Endometrium (tissue), 2 donors: ENCODE measurements around the gene SLC2A11.
A peak's percentile ranks its signal among the peaks of the same experiment; 100 is the strongest.
"Not testable (repeated sequence)": the region's sequence is repeated elsewhere in the genome, so short reads cannot be mapped to it uniquely, and the experiment has no call there.

Experiments used
- FAIRE-seq: peaks from 2 replicates; lab custom pipeline; 2012; peaks lifted over from hg19 to GRCh38; lab: Jason Lieb, UNC
- donor health status: control.
- donor health status: control.

The SLC2A11 gene

DNA sequence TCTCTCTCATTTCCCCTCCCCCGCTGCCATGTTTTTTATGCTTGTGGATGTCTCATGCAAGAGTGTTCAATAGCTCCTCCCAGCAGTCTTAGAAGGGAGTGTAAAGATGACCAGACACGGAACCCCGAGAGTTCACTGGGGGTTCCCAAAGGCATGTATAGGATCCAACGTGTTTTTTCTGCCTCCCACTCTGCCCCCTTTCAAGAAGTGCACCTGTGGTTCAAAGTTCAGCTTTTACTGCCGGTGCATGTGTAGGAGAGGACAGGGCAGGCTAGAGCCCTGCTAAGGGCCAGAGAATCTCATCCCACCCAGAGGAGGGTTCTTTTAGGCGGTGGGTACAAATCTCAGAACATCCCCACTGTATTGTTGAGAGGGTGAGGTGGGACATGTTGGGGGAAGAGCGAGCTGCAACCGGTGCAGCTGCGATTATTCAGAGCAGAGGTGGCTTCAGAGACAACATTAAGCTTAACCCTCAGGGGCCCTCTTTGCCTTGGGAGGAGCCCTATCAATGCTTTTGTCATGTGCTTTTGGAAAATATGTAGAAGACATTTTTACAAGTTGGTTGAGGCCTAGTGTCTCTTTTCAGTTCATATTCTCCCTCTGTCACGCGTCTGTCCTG, 51.0 kb downstream of the SLC2A11 start:
- no peak for FAIRE-seq

DNA sequence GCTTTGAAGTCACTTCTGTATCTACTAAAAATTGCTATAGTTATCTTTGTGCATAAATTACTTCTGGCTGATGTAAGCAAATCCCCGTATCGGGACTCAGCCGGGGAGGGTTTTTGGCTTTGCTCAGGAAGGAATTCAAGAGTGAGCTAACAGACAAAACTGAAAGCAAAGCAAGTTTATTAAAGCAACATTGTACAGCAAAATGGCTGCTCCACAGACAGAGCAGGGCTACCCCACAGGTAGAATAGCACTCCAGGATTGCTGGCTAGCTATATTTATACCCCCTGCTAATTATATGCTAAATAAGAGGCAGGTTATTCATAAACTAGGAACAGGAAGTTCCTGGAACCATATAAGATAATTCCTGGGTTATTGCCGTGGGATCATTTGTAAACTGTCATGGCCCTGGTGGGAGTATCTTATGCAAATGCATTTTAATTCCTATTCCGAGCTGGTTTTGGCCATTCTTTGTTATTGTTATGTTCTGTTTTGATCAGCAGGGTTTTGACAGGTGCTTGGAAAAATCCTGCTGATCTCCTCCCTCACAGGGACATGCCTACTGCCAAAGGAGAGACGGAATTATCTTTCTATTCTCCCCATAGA, 51.7 kb downstream of the SLC2A11 start:
- no peak for FAIRE-seq

DNA sequence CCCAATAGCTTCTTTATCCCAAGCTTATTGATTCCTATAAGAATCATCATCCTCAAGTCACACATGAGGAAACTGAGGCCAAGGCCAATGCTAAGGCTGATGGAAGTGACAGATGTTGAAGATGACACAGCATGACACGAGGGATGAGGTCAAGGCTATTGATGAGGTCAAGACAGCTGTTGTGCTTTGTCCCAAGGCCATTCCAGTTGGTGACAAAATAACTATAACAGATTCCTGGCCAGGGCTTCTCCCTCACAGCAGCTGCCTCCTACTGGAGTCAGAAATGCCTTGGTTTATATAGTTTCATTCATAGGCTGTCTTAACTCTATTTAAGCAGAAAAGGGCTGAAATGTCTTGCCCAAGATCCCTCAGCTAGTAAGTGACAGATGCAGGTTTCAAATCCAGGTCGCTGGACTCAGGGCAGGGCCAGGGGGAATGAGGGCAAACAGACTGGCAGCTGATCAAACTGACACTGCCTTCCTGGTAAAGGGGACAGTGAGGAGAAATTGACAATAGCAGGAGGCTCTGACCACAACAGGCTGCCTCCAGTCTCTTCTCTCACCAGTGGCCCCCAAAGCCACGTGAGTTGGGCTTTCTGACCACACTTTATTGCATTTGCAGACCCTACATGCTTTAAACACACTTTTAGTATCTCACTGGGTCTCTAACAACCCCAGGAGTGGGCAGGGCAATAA, 53.0 kb downstream of the SLC2A11 start:
- no peak for FAIRE-seq

DNA sequence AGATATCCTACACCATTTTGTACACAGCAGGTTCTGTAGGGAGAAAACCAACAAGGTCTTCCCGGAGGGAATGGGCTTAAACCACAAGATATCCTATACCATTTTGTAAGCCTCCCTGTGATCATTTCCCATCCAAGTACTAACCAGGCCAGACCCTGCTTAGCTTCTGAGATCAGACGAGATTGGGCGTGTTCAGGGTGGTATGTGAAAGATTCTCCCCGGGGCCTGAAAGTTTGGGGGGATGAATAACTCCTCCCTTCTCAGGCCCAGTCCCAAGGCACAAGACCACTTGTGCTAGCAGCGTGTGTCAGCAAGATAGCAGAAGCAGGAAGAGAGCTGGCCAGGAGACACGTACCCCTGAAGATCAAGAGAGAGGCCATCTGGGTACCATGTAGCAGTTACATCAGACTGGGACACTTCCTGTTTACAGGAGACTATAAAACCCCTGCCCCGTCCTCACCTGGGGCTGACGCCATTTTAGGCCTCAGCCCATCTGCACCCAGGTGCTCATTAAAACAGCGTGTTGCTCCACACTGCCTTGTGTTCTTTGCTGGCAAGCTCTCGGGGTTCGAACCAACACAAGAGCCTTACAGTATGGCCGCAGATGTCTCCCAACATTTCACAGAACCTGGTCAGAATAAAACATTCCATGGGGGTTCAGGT, 53.8 kb downstream of the SLC2A11 start:
- FAIRE-seq, result no peak

DNA sequence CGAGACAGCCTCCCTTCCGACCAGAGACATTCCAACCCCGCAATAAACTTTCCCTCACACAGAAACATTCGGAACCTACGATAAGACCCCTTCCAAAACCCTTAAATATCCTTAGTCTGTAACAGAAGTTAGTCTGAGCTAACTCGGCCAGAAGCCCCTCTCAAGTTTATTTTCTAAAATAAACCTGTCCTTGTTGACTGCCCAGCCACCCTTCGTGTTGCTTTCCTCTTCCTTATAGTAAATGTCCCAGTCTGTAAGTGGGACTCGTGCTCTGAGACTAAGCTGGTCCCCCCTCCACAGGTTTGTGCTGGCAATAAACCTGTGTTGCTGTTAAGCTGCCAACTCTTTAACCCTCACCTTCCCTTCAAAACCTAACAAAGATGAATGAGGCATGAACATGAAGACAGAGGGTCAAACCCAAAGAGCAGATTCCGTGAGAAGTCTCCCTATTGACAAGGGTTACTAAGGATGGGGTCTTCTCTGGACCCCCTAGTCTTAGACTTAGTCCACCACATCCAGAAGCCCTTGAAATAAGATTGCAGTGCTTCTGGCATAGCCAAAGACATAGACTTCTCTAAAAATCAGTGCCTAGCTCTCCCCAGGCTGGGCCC, 54.7 kb downstream of the SLC2A11 start:
- FAIRE-seq, result no peak

DNA sequence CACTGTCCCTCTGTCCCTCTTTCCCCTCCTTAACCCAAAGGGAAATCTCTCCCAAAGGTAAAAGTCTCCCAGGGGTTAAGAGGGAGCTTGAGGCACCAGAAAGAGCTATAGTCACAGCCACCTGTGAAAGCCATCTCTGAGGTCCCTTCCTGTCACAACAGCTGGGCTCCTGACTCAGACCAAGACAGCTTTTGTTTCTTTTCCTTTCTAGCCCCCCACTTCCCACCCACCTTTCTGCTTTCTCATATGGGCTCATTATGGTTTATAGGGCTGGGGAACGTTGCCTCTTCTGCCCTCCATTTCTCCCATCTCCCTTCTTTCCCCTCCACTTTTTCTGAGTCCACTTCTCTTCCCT, 55.6 kb downstream of the SLC2A11 start:
- no peak for FAIRE-seq

DNA sequence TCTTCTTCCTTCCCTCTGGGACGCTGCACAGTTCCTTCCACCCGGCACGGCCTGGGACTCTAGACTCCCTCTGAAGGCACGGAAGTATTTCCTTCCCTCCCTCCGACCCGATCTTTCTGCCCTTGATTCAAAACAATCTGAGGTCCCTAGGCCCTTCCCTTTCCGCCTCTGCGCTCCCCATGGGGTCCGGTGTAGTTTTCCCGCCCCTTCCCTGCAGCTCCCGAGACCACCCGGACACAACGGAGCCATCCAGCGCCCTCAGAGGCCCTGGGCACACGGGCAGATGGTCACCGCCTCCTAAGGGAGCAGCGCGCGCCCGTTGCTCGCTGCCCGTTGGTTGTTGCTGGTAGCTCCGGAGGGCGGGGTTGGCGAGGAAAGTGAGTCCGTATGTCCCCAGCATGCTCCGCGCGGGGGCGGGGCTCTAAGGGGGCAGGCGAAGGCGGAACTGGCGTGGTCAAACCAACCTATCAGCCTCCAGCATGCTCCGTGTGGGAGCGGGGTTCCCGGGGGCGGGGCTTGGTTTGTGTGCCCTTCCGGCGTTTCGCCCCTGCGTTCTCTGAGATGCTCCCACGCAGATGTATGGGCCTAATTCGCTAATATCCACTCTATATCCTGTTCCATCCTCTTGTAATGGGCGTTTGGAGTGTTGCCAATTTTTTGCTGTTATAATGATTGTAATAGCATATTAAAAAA, 56.1 kb downstream of the SLC2A11 start:
- peak; percentile 91 for FAIRE-seq

DNA sequence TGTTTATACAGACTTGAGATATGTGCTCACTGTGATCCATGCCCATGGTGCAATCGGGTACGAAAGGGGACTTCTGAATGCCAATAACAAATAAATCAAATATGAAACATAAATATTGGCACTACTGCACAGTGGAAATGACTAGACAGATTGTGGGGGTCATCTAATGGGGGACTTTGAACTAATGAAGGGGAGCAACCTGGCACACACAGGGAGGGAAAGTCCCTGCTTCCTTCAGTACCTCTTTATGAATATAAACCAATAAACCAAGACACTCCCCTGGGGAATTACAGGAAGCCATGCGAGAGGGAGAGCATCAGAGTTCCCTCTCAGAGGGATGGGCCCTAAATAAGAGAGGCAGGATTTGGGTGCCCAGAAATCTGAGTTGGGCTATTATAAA, 57.6 kb downstream of the SLC2A11 start:
- FAIRE-seq, result no peak

DNA sequence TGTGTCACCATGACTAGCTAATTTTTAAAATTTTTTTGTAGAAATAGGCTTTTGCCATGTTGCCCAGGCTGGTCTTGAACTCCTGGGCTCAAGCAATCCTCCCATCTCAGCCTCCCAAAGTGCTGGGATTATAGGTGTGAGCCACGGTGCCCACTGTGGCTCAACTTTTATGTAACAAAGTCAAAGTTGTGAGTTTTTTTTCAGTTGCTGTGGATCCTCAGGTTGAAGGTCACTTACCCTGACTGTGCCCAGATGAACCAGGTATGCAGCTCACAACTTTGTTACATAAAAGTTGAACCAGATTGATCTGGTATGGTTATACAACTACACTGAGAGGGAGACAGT, 62.6 kb downstream of the SLC2A11 start:
- not testable (repeated sequence) for FAIRE-seq

DNA sequence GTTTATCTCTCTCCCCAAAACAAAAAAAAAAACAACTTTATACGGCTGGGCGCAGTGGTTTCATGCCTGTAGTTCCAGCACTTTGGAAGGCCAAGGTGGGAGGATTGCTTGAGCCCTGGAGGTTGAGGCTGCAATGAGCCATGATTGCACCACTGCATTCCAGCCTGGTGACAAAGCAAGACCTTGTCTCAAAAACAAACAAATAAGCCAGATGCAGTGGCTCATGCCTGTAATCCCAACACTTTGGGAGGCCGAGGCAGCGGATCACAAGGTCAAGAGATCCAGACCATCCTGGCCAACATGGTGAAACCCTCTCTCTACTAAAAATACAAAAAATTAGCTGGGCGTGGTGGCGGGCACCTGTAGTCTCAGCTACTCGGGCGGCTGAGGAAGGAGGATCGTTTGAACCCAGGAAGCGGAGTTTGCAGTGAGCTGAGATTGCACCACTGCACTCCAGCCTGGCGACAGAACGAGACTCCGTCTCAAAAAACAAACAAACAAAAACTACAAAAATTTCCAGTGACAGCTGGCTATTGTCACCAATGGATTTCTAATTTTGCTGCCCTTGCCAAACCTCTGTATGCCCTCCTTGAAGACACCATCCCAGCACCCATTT, 64.0 kb downstream of the SLC2A11 start:
- FAIRE-seq, result not testable (repeated sequence)

DNA sequence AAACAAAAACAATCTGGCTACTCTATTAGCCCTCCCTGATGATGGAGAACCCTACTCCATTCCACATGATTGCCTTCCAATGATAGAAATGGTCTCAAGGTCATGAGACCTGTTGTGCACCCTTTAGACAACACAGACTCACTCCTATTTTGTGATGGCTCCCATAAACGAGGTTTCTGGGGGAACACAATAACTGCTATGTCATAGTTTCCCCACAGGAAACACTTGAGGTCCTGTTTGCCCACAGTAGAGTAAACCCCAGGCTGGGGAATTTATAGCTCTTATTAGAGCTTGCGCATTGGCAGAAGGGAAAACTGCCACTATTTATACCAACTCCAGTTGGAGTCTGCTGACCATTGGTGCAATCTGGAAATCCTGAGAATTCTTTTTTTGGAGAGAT, 65.2 kb downstream of the SLC2A11 start:
- no peak for FAIRE-seq

DNA sequence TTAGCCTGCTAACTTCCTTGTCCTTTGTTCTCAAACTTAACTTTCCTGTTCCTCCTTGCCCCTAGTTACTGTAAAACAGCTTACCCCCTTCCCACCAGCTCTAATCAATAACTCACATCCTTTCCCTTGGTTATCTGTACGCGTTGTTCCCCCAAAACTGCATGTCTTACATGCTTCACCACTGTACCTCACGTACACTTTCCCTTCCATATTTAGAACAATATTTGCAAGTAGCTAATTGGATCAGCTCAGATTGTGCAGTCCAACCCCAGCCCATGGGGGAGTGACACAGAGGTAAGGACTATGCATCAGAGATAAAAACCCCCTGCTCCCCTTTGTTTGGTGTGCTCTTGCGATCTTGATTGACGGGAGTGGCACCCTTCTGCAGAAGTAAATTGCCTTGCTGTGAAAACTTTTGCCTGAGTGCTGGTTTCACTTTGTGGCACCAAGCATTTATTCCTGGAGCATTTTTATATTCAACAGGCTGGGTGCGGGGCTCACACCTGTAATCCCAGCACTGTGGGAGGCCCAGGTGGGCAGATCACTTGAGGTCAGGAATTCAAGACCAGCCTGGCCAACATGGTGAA, 67.4 kb downstream of the SLC2A11 start:
- FAIRE-seq, result no peak

DNA sequence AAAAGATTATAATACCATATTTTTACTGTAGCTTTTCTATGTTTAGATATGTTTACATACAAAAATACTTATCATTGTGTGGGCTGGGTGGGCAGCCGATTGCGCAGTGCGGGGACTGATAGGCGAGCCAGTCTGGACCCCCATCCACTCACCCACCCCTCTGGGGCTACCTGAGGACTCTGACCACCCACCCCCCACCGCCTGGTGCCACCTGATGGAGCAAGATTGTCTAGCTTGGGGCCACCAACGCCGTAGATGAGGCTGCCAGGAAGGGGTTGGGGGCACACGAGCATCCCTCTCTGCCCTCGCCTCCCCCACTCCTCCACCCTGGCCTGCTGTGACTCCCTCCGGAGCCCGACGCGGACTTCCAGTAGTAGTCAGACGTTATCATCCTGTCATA, 68.9 kb downstream of the SLC2A11 start:
- FAIRE-seq, result no peak
